Caco-2 (cell line): ENCODE data around the gene SCAMP4. TPM values are rescaled to one million over a fixed set of nuclear protein-coding genes. Genes with fewer than 3 reads are reported as not detected.

Source experiments
- BruUV-seq: library from RNA; stranded (reverse); fragments of 400-500 nt; replicated peaks from 2 replicates; lab custom pipeline; 2021; lab: Mats Ljungman, UMichigan
- CTCF ChIA-PET: fragments of 300-600 bp; sonication (Branson Sonifier 250); formaldehyde crosslinking; loops from one replicate; lab custom pipeline; 2022; ENCODE audit warnings: antibody characterized with exemption; lab: Charles Lee
- POLR2A ChIA-PET: fragments of 300-600 bp; sonication (Branson Sonifier 250); formaldehyde crosslinking; loops from one replicate; lab custom pipeline; 2022; ENCODE audit warnings: antibody characterized with exemption; lab: Charles Lee
- DNase-seq, 2 experiments: peaks; one replicate each; pipeline versions ENCODE4 v3.0.0 to v3.0.0-alpha.2; 2020 to 2022
- H3K27me3 ChIP-seq: replicated peaks from 2 replicates; pipeline ENCODE4 v1.6.0; 2011; ENCODE audit warnings: low read length; ENCODE audit not compliant: control insufficient read depth, insufficient read depth
- H3K36me3 ChIP-seq: 2 replicates; pipeline ENCODE4 v1.5.1; 2011; ENCODE audit warnings: low read length; ENCODE audit not compliant: control insufficient read depth, insufficient read depth
- H3K4me1 ChIP-seq: fragments of 250-450 bp; sonication (Bioruptor Pico); 2 replicates; pipeline ENCODE4 v1.5.1; 2020; ENCODE audit warnings: mild to moderate bottlenecking
- H3K4me3 ChIP-seq: 2 replicates; pipeline ENCODE4 v1.5.1; 2011; ENCODE audit warnings: low read depth, mild to moderate bottlenecking, control low read depth, low read length
- H3K9me3 ChIP-seq: fragments of 250-450 bp; sonication (Bioruptor Pico); 2 replicates; pipeline ENCODE4 v1.5.1; 2020; ENCODE audit warnings: mild to moderate bottlenecking, moderate library complexity
- H3K27ac Mint-ChIP-seq: one replicate; pipeline ENCODE4 v1.8.0; 2022; ENCODE audit warnings: mixed read lengths; ENCODE audit not compliant: unreplicated experiment
- H3K27me3 Mint-ChIP-seq: one replicate; pipeline ENCODE4 v1.8.0; 2022; ENCODE audit warnings: mixed read lengths; ENCODE audit not compliant: insufficient read depth, unreplicated experiment
- H3K36me3 Mint-ChIP-seq: one replicate; pipeline ENCODE4 v1.8.0; 2022; ENCODE audit warnings: mild to moderate bottlenecking, mixed read lengths; ENCODE audit not compliant: insufficient read depth, unreplicated experiment
- H3K4me1 Mint-ChIP-seq: one replicate; pipeline ENCODE4 v1.8.0; 2022; ENCODE audit warnings: low read depth, mixed read lengths; ENCODE audit not compliant: unreplicated experiment
- H3K4me3 Mint-ChIP-seq: one replicate; pipeline ENCODE4 v1.8.0; 2022; ENCODE audit warnings: mild to moderate bottlenecking, moderate library complexity, mixed read lengths; ENCODE audit not compliant: unreplicated experiment
- H3K9me3 Mint-ChIP-seq: one replicate; pipeline ENCODE4 v1.8.0; 2022; ENCODE audit warnings: mixed read lengths; ENCODE audit not compliant: unreplicated experiment
- intact Hi-C: fragments of 100-400 bp; cut with micrococcal nuclease; formaldehyde crosslinking; loops from one replicate; pipeline ENCODE4 v1.10.0; 2022; ENCODE audit not compliant: unreplicated experiment
- total RNA-seq: library from RNA; stranded (reverse); gene quantifications from 2 replicates; pipeline ENCODE4 v1.2.3, GENCODE V29; 2022
- TF ChIP-seq, protein P1 (sequence below), 2 experiments: fragments of 200-600 bp in 1 of 2; IDR thresholded peaks; 1 replicate in 1 of 2; 2 replicates in 1 of 2; pipeline versions ENCODE4 v1.5.1 to v1.8.0; 2011 to 2022; ENCODE audit warnings: antibody characterized with exemption in 1 of 2, control low read depth in 1 of 2, inconsistent platforms in 1 of 2, low read depth in 1 of 2, low read length in 1 of 2, mild to moderate bottlenecking in 1 of 2, moderate library complexity in 1 of 2; ENCODE audit not compliant: insufficient read depth in 1 of 2, severe bottlenecking in 1 of 2, unreplicated experiment in 1 of 2

Gene SCAMP4
- total RNA-seq, 1 experiment from 2014 or later: 84.1 TPM

- intact Hi-C loops: no loop called here
These were observed 42.5 kb downstream of the SCAMP4 start for GRCh38 chr19:1947651-1948209.

GRCh38 chr19:1949304-1950101 lies 44.3 kb downstream of the SCAMP4 start:
- no peak for DNase-seq
- Mint-ChIP-seq H3K9me3 (no peaks in the 10 kb centered on the region), H3K27ac (no peak overlapping the region), H3K36me3 (peaks cover 21% of the 10 kb centered on the region), H3K4me1 (no peaks in the 10 kb centered on the region), H3K27me3 (no peaks in the 10 kb centered on the region), H3K4me3 (no peak overlapping the region)
- Histone ChIP-seq H3K36me3 (no peaks in the 10 kb centered on the region; the same call in 1 of the 2 replicates), H3K4me1 (no peaks in the 10 kb centered on the region), H3K9me3 (no peaks in the 10 kb centered on the region), H3K27me3 (no peaks in the 10 kb centered on the region), H3K4me3 (no peak overlapping the region)
- ChIA-PET POLR2A (no interaction called here), CTCF (no interaction called here)
- TF ChIP-seq, protein P1, sequence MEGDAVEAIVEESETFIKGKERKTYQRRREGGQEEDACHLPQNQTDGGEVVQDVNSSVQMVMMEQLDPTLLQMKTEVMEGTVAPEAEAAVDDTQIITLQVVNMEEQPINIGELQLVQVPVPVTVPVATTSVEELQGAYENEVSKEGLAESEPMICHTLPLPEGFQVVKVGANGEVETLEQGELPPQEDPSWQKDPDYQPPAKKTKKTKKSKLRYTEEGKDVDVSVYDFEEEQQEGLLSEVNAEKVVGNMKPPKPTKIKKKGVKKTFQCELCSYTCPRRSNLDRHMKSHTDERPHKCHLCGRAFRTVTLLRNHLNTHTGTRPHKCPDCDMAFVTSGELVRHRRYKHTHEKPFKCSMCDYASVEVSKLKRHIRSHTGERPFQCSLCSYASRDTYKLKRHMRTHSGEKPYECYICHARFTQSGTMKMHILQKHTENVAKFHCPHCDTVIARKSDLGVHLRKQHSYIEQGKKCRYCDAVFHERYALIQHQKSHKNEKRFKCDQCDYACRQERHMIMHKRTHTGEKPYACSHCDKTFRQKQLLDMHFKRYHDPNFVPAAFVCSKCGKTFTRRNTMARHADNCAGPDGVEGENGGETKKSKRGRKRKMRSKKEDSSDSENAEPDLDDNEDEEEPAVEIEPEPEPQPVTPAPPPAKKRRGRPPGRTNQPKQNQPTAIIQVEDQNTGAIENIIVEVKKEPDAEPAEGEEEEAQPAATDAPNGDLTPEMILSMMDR (IDR thresholded peaks at IDR 0.05; ENCODE audit: insufficient read depth in 1 of 2, low read depth in 1 of 2, low read length in 1 of 2, severe bottlenecking in 1 of 2, unreplicated experiment in 1 of 2): no peak
- intact Hi-C loops: no loop called here
- no TSS peak for BruUV-seq

More at GRCh38 chr19:1947651-1948209, 42.5 kb downstream of the SCAMP4 start:
- POLR2A ChIA-PET: no interaction called here
- Mint-ChIP-seq H3K27me3 (no peaks in the 10 kb centered on the region), H3K4me3 (no peak overlapping the region), H3K36me3 (peaks cover 21% of the 10 kb centered on the region), H3K4me1 (no peaks in the 10 kb centered on the region), H3K9me3 (no peaks in the 10 kb centered on the region), H3K27ac (no peak overlapping the region)
- H3K36me3 ChIP-seq: no peaks in the 10 kb centered on the region; the same call in 1 of the 2 replicates
- no peaks in the 10 kb centered on the region for H3K9me3 ChIP-seq
- TF ChIP-seq, protein P1 (IDR thresholded peaks at IDR 0.05; ENCODE audit: insufficient read depth in 1 of 2, low read depth in 1 of 2, low read length in 1 of 2, severe bottlenecking in 1 of 2, unreplicated experiment in 1 of 2): no peak
- no TSS peak for BruUV-seq
- DNase-seq: no peak
- no peaks in the 10 kb centered on the region for H3K4me1 ChIP-seq
- CTCF ChIA-PET: no interaction called here
- no peaks in the 10 kb centered on the region for H3K27me3 ChIP-seq
- no peak overlapping the region for H3K4me3 ChIP-seq

- Histone ChIP-seq H3K4me1 (no peaks in the 10 kb centered on the region), H3K4me3 (no peak overlapping the region), H3K36me3 (no peaks in the 10 kb centered on the region; the same call in 1 of the 2 replicates), H3K9me3 (no peaks in the 10 kb centered on the region), H3K27me3 (no peaks in the 10 kb centered on the region)
- intact Hi-C loops: no loop called here
- Mint-ChIP-seq H3K4me1 (no peaks in the 10 kb centered on the region), H3K27ac (no peak overlapping the region), H3K4me3 (no peak overlapping the region), H3K9me3 (no peaks in the 10 kb centered on the region), H3K27me3 (no peaks in the 10 kb centered on the region), H3K36me3 (peaks cover 24% of the 10 kb centered on the region)
- ChIA-PET POLR2A (no interaction called here), CTCF (no interaction called here)
- TF ChIP-seq, protein P1 (IDR thresholded peaks at IDR 0.05; ENCODE audit: insufficient read depth in 1 of 2, low read depth in 1 of 2, low read length in 1 of 2, severe bottlenecking in 1 of 2, unreplicated experiment in 1 of 2): no peak
- DNase-seq: no peak
- BruUV-seq: no TSS peak
These were observed 45.4 kb downstream of the SCAMP4 start for GRCh38 chr19:1950640-1951039.
